ENCODE data around the gene FOXL3.

FOXL3 gene

DNA sequence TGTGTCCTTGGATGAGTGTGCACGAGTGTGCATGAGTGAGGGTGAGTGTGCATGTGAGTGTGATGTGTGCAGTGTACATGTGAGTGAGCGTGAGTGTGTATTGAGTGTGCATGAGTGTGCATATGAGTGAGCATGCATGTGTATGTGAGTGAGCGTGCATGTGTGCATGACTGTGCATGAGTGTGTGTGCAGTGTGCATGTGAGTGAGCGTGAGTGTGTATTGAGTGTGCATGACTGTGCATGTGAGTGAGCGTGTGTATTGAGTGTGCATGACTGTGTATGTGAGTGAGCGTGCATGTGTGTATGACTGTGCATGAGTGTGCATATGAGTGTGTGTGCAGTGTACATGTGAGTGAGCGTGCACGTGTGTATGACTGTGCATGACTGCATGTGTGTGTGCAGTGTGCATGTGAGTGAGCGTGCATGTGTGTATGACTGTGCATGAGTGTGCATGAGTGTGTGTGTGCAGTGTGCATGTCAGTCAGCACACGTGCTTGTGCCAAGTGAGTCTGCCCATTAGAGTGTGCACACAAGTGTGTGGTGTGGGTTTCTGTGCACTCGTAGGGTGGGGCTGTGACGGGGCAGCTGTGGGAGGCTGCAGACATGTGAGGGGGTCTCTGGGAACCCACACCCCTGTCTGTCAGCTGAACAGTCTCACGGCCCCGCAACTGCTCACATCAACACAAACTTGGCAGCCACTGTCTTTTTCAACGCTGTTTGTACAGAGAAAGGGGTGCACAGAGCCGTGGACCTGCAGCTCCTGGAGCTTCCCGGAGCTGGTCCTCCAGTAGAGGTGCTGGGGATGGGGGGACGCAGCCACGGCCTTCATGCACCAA, 14.8 kb downstream of the FOXL3 start:
- DNase-seq: no peak

DNA sequence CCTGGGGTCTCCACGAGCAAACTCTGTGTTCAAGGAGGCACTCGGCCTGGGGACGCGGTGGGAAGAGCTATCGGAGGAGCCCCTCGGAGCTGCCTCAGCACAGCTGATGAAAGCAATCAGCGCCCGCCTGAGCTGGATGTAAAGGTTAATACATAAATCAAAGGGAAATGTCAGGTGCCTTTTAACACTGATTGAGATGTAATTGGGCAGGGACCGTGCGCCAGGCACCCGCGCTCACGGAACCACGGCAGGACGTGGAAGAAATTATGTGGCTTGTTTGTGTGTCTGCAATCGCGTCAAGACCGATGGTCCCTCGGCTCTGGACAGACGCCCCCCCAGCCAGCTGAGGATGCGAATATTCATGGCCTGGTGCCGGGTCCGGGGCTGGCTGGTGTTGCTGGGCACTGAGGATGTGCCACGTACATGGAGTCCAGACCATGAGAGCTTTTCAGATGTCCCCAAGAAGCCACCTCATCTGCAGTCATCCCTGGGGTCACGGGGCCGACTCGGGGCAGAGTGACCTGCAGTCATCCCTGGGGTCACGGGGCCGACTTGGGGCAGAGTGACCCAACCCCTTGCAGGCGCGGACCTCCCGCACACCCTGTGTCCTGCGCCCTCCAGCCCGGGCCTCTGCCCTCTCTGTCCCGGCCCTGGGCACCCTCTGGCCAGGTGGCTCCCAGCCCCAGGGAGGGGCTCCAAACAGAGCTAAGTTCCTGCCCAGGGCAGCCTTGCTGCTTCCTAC, 15.6 kb downstream of the FOXL3 start:
- DNase-seq: no peak

DNA sequence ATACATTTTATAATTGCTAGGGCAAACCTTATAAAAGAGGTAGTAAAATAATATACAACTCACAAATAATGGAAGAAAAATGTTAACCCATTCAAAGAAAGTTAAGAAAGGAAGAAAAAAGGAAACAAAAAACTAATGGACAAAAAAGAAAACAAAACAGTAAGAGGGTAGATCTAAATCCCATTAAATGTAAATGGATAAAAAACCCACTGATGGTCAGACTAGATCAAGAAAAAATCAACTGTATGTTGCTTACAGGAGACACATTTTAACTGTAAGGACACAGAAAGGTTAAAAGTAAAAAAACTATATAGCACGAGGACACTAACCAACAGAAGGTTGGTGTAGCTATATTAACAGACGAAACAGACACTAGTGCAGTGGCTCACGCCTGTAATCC, 18.0 kb downstream of the FOXL3 start:
- DNase-seq: no peak

DNA sequence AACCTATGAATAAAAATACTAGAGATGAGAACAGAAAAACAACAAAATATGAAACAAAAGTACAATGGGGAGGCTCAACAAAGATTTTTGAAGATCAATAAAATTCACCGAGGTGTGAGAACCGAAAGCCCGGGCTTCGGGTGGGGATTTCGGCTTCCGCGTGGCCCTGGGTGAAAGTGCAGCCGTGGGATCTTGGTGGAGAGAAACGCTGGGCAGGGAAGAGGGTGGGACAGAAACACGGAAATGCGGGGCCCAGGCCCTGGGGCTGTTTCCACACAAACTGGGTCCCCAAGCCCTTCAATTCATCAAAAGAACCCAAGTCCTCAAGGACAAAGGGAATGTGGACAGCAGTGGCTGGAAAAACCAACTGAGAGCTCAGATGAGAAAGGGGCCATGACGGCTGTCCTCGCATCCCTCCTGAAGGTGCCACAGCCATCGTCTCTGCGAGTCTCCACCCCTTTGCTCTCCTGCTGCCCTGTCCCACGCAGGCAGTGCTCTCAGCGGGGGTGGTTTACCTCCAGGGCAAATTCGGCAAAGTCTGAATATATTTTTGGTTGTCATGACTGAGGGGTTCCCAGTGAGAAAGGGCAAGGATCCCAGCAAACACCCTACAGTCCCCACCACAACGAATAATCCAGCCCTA, 19.7 kb downstream of the FOXL3 start:
- no peak for DNase-seq

GRCh38 chr7:311131-311680, 21.2 kb downstream of the FOXL3 start:
- no peak for DNase-seq

DNA sequence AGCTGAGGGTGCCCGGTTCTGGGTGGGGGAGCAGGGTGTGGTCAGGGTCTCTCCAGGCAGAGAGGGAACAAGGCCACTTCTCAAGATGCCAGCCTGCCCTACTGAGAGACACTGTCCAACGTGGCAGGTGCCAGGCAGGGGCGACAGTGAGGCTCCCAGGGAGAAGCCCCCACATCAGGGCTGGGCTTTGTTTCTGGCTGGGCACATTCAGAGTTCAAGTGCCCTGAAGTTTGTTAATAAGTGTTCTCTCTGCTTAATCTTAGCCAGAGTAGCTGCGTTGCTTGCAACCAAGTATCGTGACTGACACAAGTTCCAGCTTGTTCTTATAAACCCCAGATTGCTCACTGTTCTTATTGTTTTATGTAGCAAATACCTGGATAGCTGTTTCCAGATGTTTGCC, 21.8 kb downstream of the FOXL3 start:
- no peak for DNase-seq

DNA sequence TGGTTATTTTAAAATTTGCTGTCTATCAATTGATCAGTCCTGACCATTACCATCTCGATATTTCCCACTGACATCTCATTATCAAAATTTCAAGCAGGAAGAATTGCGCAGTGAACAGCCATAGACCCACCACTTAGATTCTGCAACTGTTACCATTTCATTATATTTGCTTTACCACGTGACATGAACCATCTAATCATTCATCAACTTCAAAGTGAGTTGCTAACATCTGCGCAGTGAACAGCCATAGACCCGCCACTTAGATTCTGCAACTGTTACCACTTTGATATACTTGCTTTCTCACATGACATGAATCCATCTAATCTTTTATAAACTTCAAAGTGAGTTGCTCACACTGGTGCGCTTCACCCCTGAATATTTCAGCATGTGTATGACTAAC, 22.5 kb downstream of the FOXL3 start:
- DNase-seq: no peak

DNA sequence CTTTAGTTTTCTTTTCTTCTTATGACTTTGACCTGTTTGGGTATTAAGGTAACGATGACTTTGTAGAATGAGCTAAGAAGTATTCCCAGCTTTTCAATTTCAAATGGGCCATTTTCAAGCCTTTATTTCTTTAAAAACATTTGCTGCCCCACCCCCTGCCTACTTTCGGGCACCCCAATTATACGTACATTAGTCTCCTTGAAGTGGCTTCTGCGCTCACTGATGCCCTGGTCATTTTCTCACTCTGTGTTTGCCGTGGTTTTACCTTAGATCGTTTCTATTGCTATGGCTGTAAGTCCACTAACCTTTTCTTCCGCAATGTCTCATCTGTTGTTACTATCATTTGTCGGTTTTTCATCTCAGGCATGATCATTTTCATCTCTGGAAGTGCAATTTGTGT, 24.9 kb downstream of the FOXL3 start:
- DNase-seq: no peak

DNA sequence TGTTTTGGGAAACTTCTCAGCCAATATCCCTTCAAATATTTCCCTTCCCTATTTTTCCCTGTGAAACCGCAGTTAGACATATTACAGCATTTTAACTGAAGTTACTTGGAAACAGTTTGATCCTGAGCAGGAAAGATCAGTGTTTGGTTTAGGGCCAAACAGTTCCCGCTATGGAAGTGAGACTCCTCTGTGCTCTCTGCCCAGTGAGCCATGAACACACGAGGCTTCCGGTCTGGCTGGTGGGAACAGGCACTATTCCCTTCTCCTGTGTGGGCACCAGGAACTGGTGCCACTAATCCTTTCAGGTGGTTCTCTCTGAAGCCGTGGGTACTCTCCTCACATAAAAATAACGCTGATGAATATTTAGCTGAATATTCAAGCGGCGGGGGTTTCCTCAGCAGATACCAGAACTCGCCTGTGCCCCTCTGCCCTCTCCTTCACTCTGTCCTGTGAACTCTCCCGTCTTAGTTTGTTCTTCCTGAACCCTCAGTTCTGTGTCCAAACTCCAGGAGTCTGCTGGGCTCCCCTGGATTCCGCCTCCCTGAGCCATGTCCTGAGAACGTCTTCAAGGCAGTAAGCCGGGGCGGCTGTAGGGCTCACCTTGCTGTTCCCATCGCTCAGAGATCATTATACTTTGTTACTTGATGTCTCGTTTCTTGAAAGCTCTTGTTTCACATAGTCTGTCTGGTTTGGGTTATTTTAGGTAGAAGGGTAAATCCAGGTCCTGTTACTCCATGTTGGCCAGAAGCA, 25.7 kb downstream of the FOXL3 start:
- DNase-seq: no peak

DNA sequence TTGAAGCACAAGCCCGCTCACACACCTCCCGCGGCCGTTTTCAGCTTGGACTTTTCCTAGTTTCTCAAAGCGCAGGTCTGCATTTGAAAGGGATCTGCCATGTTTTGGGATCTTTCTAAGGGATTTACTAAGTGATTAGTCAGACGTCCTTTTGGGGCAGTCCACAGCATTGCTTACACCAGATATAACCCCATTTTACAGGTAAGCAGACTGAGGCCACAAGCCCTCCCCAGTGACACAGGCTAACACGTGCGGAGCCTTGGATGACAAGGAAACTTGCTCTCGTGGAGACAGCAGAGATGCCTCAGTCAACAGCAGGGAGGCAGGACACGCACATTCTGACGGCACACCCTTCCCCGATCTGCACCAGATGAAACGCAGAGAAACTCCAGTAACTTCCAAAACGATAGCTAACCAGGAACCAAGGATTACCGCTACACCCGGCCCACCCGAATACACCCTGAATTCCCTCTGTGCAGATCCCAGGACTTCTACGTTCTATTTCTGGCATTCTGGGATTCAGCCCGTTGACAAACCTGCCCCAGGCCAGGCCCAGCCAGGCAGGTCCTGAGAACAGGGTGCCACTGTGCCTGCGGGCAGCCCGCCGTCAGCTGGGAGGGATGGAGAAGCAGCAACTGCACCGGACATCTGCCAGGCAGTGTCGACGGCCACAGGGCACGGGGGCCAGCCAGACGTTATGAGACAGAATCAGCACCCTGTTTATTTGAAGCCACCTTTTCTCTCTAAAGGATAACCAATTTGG, 27.9 kb downstream of the FOXL3 start:
- no peak for DNase-seq

GRCh38 chr7:318476-318875, 28.5 kb downstream of the FOXL3 start:
- no peak for DNase-seq

GRCh38 chr7:318878-319661, 29.1 kb downstream of the FOXL3 start:
- DNase-seq: no peak

- DNase-seq: no peak
Observed at GRCh38 chr7:320297-320696, 30.3 kb downstream of the FOXL3 start.

- DNase-seq: no peak
Observed at GRCh38 chr7:322111-322671, 32.2 kb downstream of the FOXL3 start.

GRCh38 chr7:322708-323111, 32.7 kb downstream of the FOXL3 start:
- no peak for DNase-seq

GRCh38 chr7:323410-323809, 33.4 kb downstream of the FOXL3 start:
- DNase-seq: no peak

DNA sequence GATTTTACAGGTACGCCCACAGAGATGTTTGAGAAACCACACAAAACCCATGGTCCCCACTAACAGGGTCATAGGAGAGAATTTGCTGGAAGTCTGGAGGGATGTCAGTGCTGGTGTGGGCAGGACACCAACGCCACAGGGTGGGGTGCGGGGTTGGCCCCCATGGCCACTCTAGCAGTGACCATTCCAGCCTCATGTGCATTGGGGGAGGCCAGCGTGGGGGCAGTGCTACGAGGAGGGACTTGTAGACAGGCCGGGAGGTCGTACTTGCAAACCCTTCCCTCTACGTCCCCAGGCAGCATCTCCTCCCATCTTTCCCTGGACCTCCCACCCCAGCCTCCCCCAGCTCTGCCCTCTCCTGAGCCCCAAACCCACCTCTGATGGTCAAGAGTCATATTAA, 34.0 kb downstream of the FOXL3 start:
- DNase-seq: no peak

DNA sequence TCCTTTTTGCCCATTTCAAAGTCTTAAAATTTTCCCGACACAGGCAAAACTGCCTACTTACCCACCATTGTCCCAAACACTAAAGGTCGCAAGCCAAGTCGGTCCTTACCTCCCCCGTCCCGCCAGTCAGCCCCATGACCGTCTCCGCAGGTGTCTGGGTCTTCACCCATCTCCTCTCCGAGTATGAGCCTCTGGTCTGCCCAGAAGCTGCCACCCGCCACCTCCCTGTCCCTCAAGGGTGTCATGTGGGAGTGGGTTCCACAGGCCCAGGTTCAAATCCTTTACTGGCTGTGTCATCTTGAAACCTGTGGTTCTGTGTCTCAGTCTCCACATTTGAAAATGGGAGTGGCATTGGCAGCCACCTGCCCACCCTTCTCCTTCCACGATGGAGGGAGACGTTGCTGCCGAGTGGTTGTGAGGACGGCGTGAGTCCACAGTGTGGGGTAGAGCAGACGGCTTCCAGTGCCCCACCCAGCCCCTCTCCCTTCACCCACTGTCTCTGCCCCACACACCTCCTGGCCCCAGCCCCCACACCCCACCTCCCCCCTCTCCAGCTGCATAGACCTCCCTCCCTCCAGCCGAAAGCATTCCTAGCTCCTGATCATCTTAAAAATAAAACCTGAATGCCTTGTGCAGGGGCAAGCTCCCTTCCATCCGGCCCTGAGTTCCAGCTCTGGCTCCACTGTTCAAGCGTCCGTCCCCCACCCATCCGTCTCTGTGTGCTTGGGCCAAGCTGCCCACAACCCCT, 35.3 kb downstream of the FOXL3 start:
- no peak for DNase-seq

DNA sequence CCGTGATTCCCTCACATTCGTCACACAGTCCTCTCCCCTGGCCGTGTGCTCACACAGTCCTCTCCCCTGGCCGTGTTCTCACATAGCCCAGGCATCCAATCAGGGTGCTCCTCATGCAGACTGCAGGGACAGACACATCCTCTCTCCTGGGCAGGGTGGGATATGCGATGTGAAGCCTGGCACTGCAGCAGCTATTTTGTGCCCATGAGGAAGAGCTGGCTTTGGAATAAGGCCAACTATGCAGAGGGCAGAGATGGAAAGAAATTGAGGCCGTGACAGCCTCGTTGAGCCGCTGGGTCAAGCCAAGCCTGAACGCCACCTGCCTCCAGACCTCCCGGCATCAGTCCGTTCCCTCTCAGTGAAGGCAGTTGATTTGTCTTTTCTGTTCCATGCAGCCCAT, 35.8 kb downstream of the FOXL3 start:
- DNase-seq: no peak

DNA sequence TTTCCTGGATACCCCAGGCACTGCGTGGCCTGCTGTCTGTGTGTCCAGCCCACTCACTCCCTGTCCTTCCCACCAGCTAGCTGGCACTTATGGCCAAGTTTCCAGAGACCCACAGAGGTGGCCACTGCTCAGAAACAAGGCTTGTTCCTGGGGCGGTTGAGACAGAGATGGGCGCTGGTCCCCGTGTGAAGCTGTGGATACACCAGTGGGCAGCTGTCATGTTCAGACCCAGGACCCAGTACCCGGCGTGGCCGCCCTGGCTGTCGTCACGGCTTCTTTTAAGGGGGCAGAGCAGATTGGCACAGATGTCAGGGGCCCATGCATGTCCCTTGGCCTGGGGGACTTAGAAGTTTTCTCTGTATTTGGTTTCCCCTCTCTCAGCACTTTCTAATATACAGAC, 36.3 kb downstream of the FOXL3 start:
- DNase-seq: no peak
